ENCODE measurements around the gene CD163.

DNA sequence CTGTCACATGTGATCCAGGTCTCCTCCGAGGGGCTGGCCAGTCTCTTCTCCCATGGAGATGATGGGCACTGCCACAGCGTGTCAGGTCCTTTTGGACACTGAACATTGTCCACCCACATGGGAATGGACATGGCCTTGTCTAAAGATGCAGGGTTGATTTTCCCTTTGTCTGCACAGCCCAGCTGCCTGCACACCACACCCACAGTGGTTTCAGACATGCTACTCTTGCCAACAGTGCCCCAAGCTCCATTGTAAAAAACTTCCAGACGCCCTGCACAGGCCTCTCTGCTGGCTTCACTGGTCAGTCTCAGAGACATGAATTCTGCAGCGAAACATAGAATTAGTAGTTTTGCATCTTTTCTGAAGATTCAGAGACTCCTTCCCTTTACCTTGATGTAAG, 18.5 kb downstream of the CD163 start:
- no peak for TF ChIP-seq CTCF (IDR thresholded peaks at IDR 0.05)
- TF ChIP-seq POLR2A (IDR thresholded peaks at IDR 0.05) = no peak
